Measurements from ENCODE around the gene ARMC10. TPM values are rescaled to one million over a fixed set of nuclear protein-coding genes. Genes with fewer than 3 reads are reported as not detected.

The ARMC10 gene
- polyA plus RNA-seq, 5 donors: 44.5 to 58.4 (median 54.3) TPM

Other genes starting within 250 kb of the ARMC10 start
- 100 to 1,000 TPM; 176 to 286 (median 232) TPM for gene LRRC17, start 162.1 kb upstream of the ARMC10 start, polyA plus RNA-seq (ENCODE audit: insufficient read depth in 1 of 5, insufficient read length in 5 of 5, low replicate concordance in 1 of 5)
- gene FBXL13, start 344 bp upstream of the ARMC10 start, polyA plus RNA-seq (ENCODE audit: insufficient read depth in 1 of 5, insufficient read length in 5 of 5, low replicate concordance in 1 of 5): 1 to 10 TPM; 2.8 to 5.5 (median 4.6) TPM
- gene NAPEPLD, start 74.0 kb downstream of the ARMC10 start, polyA plus RNA-seq (ENCODE audit: insufficient read depth in 1 of 5, insufficient read length in 5 of 5, low replicate concordance in 1 of 5): 10 to 100 TPM; 22.5 to 40.9 (median 32.8) TPM
- 10 to 100 TPM; 70.0 to 95.6 (median 93.5) TPM for gene PMPCB, start 222.3 kb downstream of the ARMC10 start, polyA plus RNA-seq (ENCODE audit: insufficient read depth in 1 of 5, insufficient read length in 5 of 5, low replicate concordance in 1 of 5)

Measured in right lung (tissue), 5 donors.